Stimulated activated naive CD8-positive, alpha-beta T cell treated with anti-CD3 and anti-CD28 coated beads, Interleukin-15, amount 100 ng/mL, for 72 hours (primary cell): Measurements from ENCODE around the gene LCMT1.

ENCODE experiments used
- ATAC-seq: fragments of 150-1000 bp; cut with Tn5 transposase; 2 replicates; pipeline ENCODE4 v1.10.0; 2021; ENCODE audit warnings: mild to moderate bottlenecking, moderate library complexity
- DNase-seq, 2 donors: peaks; one replicate each; pipeline ENCODE4 v3.0.0; 2021 to 2022
- H3K27ac Mint-ChIP-seq, 2 donors: one replicate each; pipeline ENCODE4 v1.8.0; 2022; ENCODE audit warnings: mild to moderate bottlenecking in 2 of 2, mixed read lengths in 2 of 2, moderate library complexity in 2 of 2
- H3K27me3 Mint-ChIP-seq: one replicate; pipeline ENCODE4 v1.8.0; 2022; ENCODE audit warnings: mixed read lengths
- H3K4me1 Mint-ChIP-seq: one replicate; pipeline ENCODE4 v1.8.0; 2022; ENCODE audit warnings: mild to moderate bottlenecking, mixed read lengths
- H3K4me3 Mint-ChIP-seq, 2 donors: one replicate each; pipeline ENCODE4 v1.8.0; 2022; ENCODE audit warnings: mild to moderate bottlenecking in 2 of 2, mixed read lengths in 2 of 2, moderate library complexity in 1 of 2
- H3K9me3 Mint-ChIP-seq, 2 donors: one replicate each; pipeline ENCODE4 v1.8.0; 2022; ENCODE audit warnings: mixed read lengths in 2 of 2

LCMT1 gene

DNA sequence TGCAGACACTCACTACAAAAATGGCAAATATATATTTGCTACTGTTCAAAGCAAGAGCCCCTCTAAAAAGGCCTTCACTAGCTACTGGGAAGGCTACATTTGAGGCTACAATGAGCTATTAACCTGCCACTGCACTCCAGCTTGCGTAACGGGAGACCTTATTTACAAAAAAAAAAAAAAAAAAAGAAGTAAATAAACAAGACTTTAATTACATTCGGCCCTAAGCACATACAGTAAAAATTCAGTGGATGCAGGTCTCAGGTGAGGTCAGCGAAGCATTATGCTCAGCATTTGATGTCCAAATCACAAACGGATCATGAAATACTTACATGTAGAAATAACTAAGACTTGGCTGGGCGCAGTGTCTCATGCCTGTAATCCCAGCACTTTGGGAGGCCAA, 26.7 kb upstream of the LCMT1 start:
- DNase-seq (no peak), ATAC-seq (no peak)
- no peaks in the 10 kb centered on the region for H3K9me3 Mint-ChIP-seq
- H3K27ac Mint-ChIP-seq = no peak overlapping the region
- H3K4me1 Mint-ChIP-seq = no peaks in the 10 kb centered on the region
- no peak overlapping the region for H3K4me3 Mint-ChIP-seq
- no peaks in the 10 kb centered on the region for H3K27me3 Mint-ChIP-seq

DNA sequence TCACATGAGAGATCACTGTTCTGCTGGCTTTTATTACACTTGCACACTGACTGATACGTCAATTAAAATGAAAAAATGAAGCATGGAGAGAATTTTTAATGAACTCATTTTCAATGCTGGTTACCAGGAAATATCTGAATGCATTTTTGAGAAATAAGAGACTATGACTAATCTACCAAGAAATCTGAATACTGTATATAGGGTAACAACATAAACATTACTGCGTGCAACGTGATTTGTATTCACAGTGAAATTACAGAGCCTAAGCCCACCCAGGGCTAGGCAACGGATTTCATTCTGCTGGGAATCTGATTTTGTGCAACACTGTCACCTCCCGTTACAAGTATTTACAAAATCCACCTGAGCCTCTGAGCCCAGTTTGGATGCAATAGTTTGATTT, 23.8 kb upstream of the LCMT1 start:
- Mint-ChIP-seq H3K4me3 (no peak overlapping the region), H3K27me3 (no peaks in the 10 kb centered on the region), H3K4me1 (peaks cover 10% of the 10 kb centered on the region), H3K27ac (no peak overlapping the region), H3K9me3 (no peaks in the 10 kb centered on the region)
- no peak for ATAC-seq
- DNase-seq = no peak

DNA sequence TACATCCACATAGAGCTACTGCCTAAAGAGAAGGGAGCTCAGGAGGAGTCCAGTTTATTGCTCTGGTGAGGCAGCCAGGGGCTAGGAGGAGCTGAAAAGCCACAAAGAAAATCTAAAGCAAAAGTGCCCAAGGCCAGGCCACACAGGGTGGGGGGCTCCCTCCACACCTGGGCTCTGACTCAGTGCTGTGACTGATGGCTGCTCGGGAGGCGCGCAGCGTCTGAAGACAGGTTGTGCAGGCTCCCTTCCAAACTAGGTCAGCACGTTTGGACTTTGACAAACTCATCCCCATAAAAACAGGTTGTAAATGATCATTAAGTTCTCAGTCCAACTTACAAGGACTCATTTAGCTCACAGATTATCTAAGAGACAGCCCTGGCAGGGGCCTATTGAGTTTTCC, 22.2 kb upstream of the LCMT1 start:
- no peak for DNase-seq
- H3K27ac Mint-ChIP-seq = no peak overlapping the region
- ATAC-seq = no peak

DNA sequence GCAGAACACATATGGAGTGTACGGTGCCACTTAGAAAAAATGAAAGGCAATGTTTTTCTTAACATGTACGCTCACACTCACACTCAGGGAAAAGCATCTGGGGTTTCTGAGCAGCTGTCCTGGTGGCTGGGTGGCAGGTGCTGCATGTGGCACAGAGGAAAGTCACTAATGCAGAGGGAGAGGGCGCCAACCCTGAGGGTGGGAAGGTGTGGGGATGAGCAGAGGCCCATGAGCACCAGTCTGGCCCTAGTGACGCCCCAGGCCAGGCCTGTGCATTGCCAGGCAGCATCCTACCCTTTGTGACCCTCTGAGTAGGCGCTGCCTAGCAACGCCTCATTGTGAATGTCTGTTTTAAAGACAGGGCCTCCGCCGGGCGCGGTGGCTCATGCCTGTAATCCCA, 19.1 kb upstream of the LCMT1 start:
- H3K4me1 Mint-ChIP-seq = peaks cover 30% of the 10 kb centered on the region

More for the DNA sequence above, 22.2 kb upstream of the LCMT1 start:
- Mint-ChIP-seq H3K9me3 (no peaks in the 10 kb centered on the region), H3K4me3 (no peak overlapping the region), H3K4me1 (peaks cover 26% of the 10 kb centered on the region), H3K27me3 (no peaks in the 10 kb centered on the region)

GRCh38 chr16:25093208-25094061, 18.1 kb upstream of the LCMT1 start:
- H3K27me3 Mint-ChIP-seq = no peaks in the 10 kb centered on the region
- DNase-seq = peak in 1 of 2 donors; percentile 27
- peak overlapping the region; percentile 85 to 92 for H3K27ac Mint-ChIP-seq
- H3K9me3 Mint-ChIP-seq = no peaks in the 10 kb centered on the region
- peak overlapping the region; percentile 70 to 73 for H3K4me3 Mint-ChIP-seq
- peaks cover 30% of the 10 kb centered on the region for H3K4me1 Mint-ChIP-seq
- ATAC-seq = peak; percentile 88

More for the DNA sequence above, 19.1 kb upstream of the LCMT1 start:
- DNase-seq = no peak
- H3K27me3 Mint-ChIP-seq = no peaks in the 10 kb centered on the region
- peak overlapping the region; percentile 24 to 34 for H3K4me3 Mint-ChIP-seq
- H3K27ac Mint-ChIP-seq = peak overlapping the region; percentile 51 to 92
- H3K9me3 Mint-ChIP-seq = no peaks in the 10 kb centered on the region
- no peak for ATAC-seq

DNA sequence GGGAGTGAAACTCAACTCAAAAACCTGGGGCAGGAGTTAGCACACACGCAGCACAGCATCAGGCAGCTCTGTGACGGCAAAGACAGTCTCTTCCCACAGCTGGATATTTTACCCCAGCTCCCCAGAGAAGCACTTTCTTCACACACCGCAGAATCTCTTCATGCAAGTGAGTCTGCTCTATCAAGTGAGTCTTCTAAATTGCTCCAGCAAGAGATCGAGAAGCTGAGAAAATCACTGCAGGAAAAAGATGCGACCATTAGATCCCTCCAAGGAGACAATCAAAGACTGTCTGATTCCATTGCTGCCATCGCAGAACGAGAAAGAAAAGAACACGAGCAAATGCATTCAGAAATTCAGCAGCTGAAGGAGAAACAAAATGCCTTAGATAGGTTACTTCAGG, 16.9 kb upstream of the LCMT1 start:
- no peak overlapping the region for H3K27ac Mint-ChIP-seq
- DNase-seq (no peak), ATAC-seq (no peak)
- H3K9me3 Mint-ChIP-seq = no peaks in the 10 kb centered on the region
- H3K27me3 Mint-ChIP-seq = no peaks in the 10 kb centered on the region
- H3K4me1 Mint-ChIP-seq = peaks cover 30% of the 10 kb centered on the region
- H3K4me3 Mint-ChIP-seq = no peak overlapping the region

DNA sequence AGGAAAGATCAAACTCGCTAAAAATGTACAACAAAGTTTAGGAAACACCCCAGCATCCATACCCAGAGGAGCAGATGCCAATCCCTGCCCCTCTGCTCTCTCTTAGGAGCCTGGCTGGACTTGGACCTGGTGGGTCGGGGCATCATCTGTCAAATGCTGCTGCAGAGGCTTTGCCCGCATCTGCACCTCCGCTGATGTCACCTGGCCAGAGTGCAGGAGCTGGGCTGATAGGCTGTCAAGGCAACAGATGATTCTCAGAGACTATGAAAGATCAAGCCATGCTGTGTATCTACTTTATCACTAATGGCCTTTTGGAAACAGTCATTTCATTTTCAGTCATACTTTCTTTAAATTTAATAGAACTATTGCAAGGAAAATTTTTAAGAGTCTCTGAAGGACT, 15.9 kb upstream of the LCMT1 start:
- Mint-ChIP-seq H3K4me1 (peaks cover 30% of the 10 kb centered on the region), H3K4me3 (no peak overlapping the region), H3K27ac (no peak overlapping the region), H3K9me3 (no peaks in the 10 kb centered on the region), H3K27me3 (no peaks in the 10 kb centered on the region)
- ATAC-seq (no peak), DNase-seq (no peak)

DNA sequence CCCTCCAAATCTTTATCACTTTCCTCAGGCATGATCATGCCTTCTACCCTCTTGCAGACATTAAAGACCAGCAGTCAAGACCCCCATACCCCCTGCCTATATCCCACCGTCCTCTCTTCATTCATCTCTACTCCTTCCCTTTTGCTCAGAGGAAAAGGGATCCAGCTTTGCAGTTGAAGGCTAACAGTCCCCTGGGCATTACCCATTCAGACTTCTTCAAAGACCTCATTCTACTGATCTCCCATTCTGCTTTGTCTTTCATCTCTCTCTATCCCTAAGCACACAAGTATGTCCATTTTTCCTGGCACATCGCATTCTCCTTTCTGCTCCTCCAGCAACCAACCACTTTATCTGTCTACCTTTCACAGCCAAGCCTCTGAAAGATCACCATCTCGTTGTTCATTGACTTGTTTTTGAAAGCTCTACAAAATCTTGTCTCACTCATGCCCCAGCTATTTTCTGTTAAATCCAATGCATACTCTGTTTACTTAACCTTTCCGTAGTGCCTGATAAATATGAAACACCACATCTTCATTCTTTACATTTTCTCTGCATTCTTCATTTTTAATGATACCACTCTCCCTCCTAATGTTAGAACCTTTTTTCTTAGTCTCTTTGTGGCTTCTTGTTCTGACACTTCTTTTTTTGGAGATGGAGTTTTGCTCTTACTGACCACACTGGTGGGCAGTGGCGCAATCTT, 14.1 kb upstream of the LCMT1 start:
- Mint-ChIP-seq H3K4me1 (peaks cover 23% of the 10 kb centered on the region), H3K27ac (no peak overlapping the region), H3K4me3 (no peak overlapping the region), H3K27me3 (no peaks in the 10 kb centered on the region), H3K9me3 (no peaks in the 10 kb centered on the region)
- DNase-seq = no peak
- ATAC-seq = no peak

GRCh38 chr16:25100511-25100910, 11.0 kb upstream of the LCMT1 start:
- no peak for ATAC-seq
- DNase-seq = no peak
- Mint-ChIP-seq H3K27ac (no peak overlapping the region), H3K4me1 (no peaks in the 10 kb centered on the region), H3K9me3 (no peaks in the 10 kb centered on the region), H3K4me3 (no peak overlapping the region), H3K27me3 (no peaks in the 10 kb centered on the region)

DNA sequence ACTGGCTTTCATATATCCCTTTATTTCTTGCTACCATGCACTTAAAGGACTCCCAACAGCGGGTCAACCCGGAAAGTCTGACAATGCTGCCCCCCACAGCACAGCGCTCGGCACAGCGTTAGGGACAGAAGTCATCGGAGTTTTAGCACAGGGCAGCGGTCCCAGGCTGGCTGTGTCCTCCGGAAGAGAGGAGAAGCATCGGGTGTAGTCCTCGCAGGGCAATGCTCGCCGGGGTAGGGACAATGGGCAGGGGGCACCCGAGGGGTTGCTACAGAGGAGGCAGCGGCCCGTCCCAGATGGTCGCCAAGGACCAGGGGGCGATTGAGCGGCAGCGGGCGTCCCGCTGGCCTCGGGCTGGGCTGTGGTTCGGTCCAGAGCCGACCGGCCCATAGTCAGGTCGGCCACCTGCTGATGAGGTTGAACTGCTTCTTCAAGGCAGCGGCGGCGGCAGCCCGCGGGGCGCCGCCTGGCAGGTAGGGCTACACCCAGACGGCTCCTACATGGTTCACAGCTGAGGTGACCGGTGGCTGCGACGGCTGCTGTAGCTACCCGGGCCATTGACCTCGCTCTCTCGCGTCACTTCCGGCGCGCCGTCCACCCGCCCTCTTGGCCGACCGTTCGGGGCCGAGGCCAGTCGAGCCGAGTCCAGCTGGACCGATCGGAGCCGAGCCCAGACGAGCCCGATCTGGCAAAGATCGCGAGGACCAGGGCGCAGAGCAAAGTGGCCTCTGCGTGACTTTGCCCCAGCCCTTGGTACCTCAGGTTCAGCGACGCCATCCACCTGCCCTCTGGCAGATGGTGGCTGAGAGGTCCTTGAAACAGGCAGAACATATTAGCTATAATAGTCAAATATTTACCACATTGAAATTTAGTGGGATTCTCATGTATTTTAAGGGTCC, 4.7 kb upstream of the LCMT1 start:
- no peaks in the 10 kb centered on the region for H3K27me3 Mint-ChIP-seq
- ATAC-seq = peak; percentile 74
- H3K27ac Mint-ChIP-seq = peak overlapping the region; percentile 93 to 95
- DNase-seq = peak; percentile 77 to 87
- peaks cover 45% of the 10 kb centered on the region for H3K4me1 Mint-ChIP-seq
- peak overlapping the region; percentile 97 to 100 for H3K4me3 Mint-ChIP-seq
- no peaks in the 10 kb centered on the region for H3K9me3 Mint-ChIP-seq

- Mint-ChIP-seq H3K27ac (peak overlapping the region; percentile 93 to 95), H3K4me3 (peak overlapping the region; percentile 97 to 100), H3K9me3 (no peaks in the 10 kb centered on the region), H3K27me3 (no peaks in the 10 kb centered on the region), H3K4me1 (peaks cover 51% of the 10 kb centered on the region)
- no peak for ATAC-seq
- no peak for DNase-seq
These were observed 4.1 kb upstream of the LCMT1 start for GRCh38 chr16:25107466-25107792.

DNA sequence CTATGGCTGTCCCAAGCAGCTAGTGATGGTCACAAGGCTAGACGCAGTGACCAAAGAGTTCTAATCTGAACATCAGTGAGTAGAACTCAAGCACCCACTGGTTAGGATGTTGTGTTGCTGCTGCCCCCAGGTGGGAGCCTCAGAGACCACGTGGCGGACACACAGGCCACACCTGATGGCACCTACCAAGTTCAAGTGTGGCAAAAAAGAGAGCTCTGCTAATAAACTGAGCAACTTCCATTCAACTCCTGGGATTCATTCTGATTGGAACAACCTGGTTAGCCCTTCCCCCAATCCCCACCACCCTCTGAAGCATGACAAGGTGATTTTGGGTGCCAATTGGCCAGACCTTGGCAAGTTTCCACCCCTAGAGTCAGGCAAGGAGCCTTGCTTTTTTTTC, 3.5 kb upstream of the LCMT1 start:
- H3K27me3 Mint-ChIP-seq = no peaks in the 10 kb centered on the region
- H3K9me3 Mint-ChIP-seq = no peaks in the 10 kb centered on the region
- DNase-seq (peak; percentile 46 to 61), ATAC-seq (no peak)
- H3K27ac Mint-ChIP-seq = peak overlapping the region; percentile 93 to 95
- H3K4me3 Mint-ChIP-seq = peak overlapping the region; percentile 97 to 100
- H3K4me1 Mint-ChIP-seq = peaks cover 57% of the 10 kb centered on the region

DNA sequence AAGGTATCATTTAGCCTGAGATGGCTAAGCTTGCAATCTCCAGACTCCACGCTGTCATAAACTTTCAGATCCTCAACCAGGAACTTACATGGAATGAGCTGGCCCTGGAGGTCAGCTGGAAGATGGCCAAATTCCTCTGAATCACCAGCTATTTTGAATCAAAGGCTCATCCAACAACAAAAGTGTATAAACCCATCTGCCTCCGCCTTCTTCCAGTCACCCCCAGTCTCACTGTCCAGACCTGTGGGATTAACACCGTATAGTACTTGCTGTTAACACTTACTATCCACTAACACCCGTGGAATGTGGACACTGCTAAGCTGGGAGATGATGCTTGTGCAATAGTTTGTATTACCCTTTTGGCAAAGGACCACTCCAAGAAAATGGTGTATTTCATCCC, 1.9 kb upstream of the LCMT1 start:
- H3K27ac Mint-ChIP-seq = no peak overlapping the region
- H3K4me3 Mint-ChIP-seq = peak overlapping the region in 1 of 2 donors; percentile 6
- peaks cover 66% of the 10 kb centered on the region for H3K4me1 Mint-ChIP-seq
- ATAC-seq (no peak), DNase-seq (no peak)
- no peaks in the 10 kb centered on the region for H3K27me3 Mint-ChIP-seq
- no peaks in the 10 kb centered on the region for H3K9me3 Mint-ChIP-seq

GRCh38 chr16:25110387-25110947, 1.1 kb upstream of the LCMT1 start:
- H3K4me3 Mint-ChIP-seq = peak overlapping the region; percentile 90 to 98
- no peaks in the 10 kb centered on the region for H3K27me3 Mint-ChIP-seq
- no peaks in the 10 kb centered on the region for H3K9me3 Mint-ChIP-seq
- DNase-seq (peak in 1 of 2 donors; percentile 48), ATAC-seq (no peak)
- H3K4me1 Mint-ChIP-seq = peaks cover 75% of the 10 kb centered on the region
- H3K27ac Mint-ChIP-seq = peak overlapping the region; percentile 96 to 97

- ATAC-seq = no peak
- H3K4me3 Mint-ChIP-seq = no peak overlapping the region
- H3K27ac Mint-ChIP-seq = no peak overlapping the region
- no peaks in the 10 kb centered on the region for H3K27me3 Mint-ChIP-seq
- H3K4me1 Mint-ChIP-seq = peaks cover 66% of the 10 kb centered on the region
- no peaks in the 10 kb centered on the region for H3K9me3 Mint-ChIP-seq
- no peak for DNase-seq
These were observed 2.6 kb downstream of the LCMT1 start for GRCh38 chr16:25114121-25114520.
